Fibroblast of villous mesenchyme (primary cell): Measurements from ENCODE around the gene FOXK1. TPM values are rescaled to one million over a fixed set of nuclear protein-coding genes. Genes with fewer than 3 reads are reported as not detected.

Experiments used
- DNase-seq: peaks from one replicate; pipeline ENCODE4 v3.0.0-alpha.2; 2010; ENCODE audit warnings: low read depth
- H3K4me3 ChIP-seq: 2 replicates; pipeline ENCODE4 v1.5.1; 2011; ENCODE audit warnings: low read depth, mild to moderate bottlenecking, low read length
- CTCF ChIP-seq: IDR thresholded peaks from 2 replicates; pipeline ENCODE4 v1.5.1; 2012; ENCODE audit warnings: low read depth, mild to moderate bottlenecking, low read length; ENCODE audit not compliant: insufficient read depth
- total RNA-seq: library from RNA; depleted of rRNA; stranded (reverse); fragments of >200 nt; gene quantifications from 2 replicates; pipeline ENCODE4 v1.2.3, GENCODE V29; 2012

Gene FOXK1
- total RNA-seq, 1 donor, result 32.8 TPM

- no peak for TF ChIP-seq CTCF
- DNase-seq, result peak; percentile 15
- H3K4me3 ChIP-seq, result no peak overlapping the region
These were observed 66.2 kb downstream of the FOXK1 start for GRCh38 chr7:4748231-4748681.

GRCh38 chr7:4749363-4749762 is 67.3 kb downstream of the FOXK1 start:
- H3K4me3 ChIP-seq, result no peak overlapping the region
- no peak for TF ChIP-seq CTCF
- DNase-seq, result no peak

- no peak overlapping the region for H3K4me3 ChIP-seq
- TF ChIP-seq CTCF, result no peak
- no peak for DNase-seq
These were observed 67.7 kb downstream of the FOXK1 start for GRCh38 chr7:4749798-4750197.

GRCh38 chr7:4751398-4751947 is 69.4 kb downstream of the FOXK1 start:
- no peak for TF ChIP-seq CTCF
- no peak overlapping the region for H3K4me3 ChIP-seq
- DNase-seq, result no peak

GRCh38 chr7:4753598-4754432 is 71.7 kb downstream of the FOXK1 start:
- peak; percentile 60 for DNase-seq

GRCh38 chr7:4754433-4755010 is 72.4 kb downstream of the FOXK1 start:
- DNase-seq, result no peak
- no peak overlapping the region for H3K4me3 ChIP-seq
- TF ChIP-seq CTCF, result no peak

More at GRCh38 chr7:4753598-4754432, 71.7 kb downstream of the FOXK1 start:
- TF ChIP-seq CTCF, result peak; percentile 88
- H3K4me3 ChIP-seq, result no peak overlapping the region
